Measurements from ENCODE around the gene SLC8A3.

The SLC8A3 gene

DNA sequence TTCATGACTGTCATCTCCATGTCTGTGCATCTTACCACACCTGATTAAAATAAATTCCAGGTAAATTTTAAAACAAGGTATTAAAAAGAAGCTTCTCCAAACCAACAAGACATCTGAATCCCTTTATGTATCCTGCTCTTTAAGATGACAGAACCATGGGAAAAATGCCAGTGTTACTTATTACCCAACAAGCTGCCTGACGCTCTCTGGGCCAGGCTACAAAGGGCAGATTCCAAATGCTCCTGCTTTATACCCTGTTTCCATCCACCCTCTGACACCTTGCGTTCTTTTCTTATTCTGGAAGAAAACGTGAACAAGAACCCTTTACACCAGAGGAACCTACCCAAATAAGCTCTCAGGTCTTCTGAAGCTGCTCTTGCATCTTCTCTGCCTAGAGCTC is 70.7 kb downstream of the SLC8A3 start:
- DNase-seq (ENCODE audit: low read depth in 2 of 2): no peak

DNA sequence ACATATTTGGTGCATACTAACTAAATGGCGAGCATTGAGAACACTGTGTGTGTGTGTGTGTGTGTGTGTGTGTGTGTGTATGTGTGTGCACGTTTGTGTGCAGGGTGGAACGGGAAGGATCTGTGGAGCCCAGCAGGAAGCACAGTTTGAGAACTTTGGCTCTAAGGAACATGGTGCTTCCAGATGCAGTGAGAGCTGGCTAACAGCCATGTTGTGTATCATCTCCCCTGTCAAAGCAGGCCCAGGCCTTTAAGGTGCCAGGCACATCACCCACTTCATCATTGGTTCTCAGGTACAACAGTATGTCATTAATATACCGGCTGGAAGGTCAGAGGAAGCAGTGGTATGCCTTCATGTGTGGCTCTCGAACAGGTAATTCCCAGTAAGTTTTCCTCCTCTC is 72.5 kb downstream of the SLC8A3 start:
- DNase-seq (ENCODE audit: low read depth in 2 of 2): no peak

DNA sequence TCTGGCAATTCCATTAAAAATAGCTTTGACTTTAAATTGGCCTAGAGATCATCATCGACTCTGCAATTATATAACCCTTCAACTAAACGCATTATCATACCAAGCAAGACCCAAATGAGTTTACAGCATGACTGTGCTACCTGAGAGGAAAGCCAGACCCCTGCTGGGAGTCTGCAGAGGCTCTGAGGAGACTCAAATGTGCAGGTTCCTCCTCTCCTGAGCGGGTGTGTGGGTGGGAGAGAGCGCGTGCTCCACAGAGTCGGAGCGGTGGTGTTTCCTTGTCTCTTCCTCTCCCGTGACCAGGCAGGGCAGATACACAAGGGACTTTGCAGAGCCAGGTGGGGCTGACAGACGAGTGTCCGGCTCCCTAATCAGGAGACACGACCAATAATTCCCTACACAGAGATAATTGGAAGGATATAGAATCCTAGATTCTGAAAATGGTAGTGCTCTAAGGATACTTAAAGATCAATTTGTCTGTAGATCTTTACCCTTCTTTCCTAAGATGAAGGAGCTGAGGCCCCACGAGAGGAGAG is 74.1 kb downstream of the SLC8A3 start:
- DNase-seq (ENCODE audit: low read depth in 2 of 2): no peak

DNA sequence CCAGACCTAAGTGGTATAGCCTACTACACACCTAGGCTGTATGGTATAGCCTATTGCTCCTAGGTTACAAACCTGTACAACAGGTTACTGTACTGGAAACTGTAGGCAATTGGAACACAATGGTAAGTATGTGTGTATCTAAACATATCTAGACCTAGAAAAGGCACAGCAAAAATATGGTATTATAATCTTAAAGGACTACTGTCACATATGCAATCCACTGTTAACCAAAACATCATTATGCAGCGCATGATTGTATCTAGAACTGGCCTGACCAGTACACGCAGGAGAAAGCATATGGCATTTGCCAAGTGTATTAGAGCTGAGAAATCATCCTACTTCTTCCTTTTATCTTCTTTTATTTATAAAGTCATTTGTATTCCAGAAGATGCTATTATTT is 75.5 kb downstream of the SLC8A3 start:
- no peak for DNase-seq (ENCODE audit: low read depth in 2 of 2)

DNA sequence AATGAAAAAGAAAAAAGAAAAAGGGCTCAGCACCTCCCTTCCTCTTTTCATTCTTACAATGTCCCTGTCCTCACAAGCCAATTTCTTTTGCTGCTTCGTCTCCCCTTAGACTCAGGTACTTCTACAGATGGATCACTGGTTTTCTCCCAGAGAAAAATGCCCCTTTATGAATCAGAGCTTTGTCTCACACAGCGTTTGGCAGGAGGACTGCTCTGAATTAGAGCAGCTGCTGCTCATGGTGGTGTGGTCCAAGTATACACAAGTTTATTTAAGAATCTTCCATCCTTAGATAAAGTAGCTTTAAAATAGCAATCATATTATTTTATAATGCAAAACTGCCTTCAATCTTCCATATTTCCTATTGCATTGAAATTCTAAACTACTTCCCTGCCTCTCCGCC is 80.3 kb downstream of the SLC8A3 start:
- no peak for DNase-seq (ENCODE audit: low read depth in 2 of 2)

DNA sequence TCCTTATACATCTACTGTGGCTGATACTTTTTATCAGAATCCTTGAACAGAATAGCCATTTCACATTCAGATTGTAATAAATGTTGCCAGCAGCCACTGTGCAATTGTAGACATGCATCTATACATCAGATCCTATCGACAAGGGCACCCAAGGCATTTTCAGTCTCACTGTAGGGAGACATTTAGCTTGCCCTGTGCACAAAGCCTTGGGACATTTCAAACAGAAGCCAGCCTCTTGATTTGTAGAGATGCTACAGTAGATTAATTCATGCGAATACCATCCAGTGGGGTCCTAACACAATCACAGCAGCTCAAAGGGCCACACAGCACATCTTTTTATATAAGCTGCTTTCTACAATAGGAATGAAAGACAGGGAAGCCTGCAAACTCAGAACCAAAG is 81.4 kb downstream of the SLC8A3 start:
- DNase-seq (ENCODE audit: low read depth in 2 of 2): no peak

DNA sequence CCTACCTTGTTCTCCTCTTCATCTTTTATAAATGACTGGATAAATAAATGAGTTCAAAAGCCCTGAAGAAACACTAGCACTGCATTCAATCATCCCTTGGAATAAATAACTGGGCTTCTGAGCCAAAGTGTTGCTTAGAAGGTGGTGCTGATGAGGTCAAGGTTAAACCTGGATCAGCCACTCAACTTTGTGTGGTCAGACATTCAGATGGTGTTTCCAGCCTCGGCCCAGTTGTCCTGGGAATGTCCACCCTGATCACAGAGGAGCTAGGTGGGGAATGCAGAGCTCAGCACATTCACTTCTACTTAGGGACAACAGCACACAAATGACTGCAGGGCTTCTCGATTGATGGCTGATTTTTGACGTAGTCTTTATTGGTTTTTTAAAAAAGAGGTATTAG is 88.7 kb downstream of the SLC8A3 start:
- DNase-seq (ENCODE audit: low read depth in 2 of 2): no peak

DNA sequence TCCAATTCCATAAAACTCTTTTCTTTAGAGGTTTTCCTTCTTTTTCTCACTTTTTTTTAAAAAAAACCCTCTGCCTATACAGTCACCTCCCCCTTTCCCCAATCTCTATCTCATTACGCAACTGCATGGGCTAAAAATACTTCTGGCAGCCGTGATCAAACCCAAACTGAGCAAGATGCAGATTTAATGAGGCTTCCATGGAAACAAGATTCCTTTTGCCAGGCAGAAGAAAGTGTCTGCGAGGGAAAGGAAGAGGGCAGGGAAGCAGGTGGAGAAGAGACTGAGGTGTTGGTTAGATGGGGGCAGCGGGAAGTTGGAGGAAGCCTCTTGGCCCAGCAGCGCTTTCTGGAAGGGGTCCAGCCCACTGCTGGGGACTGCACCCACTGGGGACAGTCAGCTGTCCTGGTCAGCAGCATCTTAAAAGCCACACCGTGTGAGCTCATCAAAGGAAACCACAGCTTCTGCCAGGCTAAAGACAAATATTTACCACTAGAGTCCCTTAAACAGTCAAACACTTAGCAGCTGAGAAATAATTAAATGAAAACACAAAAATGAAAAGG is 90.4 kb downstream of the SLC8A3 start:
- no peak for DNase-seq (ENCODE audit: low read depth in 2 of 2)

DNA sequence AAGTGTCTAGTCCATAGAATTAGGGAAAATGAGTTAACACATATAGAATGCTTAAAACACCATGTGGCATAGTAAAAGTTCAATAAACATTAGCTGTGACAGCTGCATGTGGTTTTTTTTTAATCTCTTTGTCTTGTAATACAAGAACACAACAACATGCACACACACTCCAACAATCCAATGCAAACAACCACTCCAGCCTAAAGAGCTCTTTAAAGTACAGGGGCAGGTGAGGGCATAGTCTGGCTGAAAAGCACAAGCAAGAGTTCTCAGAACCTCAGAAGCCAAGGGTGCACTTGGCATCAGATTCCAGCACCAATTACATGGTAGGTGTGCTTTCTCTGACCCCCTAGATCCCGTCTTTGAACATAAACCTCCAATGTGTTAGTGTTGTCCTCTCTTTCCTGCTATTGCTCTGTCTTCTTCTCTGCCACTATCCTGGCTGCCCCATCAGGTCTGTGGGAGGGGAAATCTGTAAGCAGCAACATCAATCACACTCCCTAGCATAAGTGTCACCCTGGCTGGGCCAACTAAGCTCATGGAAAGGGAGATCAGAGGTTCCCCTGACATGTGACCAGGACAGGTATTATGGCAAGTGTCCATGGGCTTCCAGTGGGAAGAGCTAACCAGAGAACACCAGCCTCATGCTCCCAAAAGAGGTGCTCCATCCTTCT is 91.0 kb downstream of the SLC8A3 start:
- DNase-seq (ENCODE audit: low read depth in 2 of 2): no peak

DNA sequence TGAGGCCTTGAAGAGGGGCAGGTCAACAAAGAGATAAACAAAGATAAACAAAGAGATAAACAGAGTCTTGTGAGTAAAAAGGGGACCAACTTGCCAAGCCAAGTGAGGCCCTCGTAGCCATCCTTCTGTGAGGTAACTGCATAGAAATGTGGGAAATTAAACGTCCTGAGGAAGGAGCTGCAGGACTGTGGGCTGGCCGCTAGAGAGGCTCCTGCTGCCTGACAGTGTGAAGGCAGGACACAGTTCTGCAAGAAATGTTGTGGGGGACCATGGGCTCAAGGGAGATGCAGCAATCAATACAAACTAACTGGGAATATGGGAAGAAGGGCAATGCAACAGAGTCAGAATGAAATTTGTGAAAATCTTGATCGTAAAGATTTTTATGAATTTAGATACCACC is 91.9 kb downstream of the SLC8A3 start:
- DNase-seq (ENCODE audit: low read depth in 2 of 2): no peak

DNA sequence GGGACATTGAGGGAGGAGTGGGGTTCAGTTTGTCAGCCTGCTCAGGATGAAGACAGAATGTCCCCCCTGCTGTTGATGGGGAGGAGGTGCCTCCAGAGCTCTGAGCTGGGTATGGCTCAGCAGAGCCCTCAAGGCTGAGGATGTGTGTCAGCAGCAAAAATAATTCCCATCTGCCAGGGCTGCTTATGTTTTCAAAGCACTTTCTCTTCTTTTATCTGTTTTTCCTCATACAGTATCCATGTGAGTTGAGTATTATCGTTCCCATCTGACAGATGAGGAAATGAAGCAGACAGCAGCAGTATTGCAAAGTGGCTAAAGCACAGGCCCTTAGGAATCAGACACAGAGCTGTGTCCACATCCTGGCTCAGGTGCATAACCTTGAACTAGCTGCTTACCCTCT is 94.1 kb downstream of the SLC8A3 start:
- DNase-seq (ENCODE audit: low read depth in 2 of 2): no peak

DNA sequence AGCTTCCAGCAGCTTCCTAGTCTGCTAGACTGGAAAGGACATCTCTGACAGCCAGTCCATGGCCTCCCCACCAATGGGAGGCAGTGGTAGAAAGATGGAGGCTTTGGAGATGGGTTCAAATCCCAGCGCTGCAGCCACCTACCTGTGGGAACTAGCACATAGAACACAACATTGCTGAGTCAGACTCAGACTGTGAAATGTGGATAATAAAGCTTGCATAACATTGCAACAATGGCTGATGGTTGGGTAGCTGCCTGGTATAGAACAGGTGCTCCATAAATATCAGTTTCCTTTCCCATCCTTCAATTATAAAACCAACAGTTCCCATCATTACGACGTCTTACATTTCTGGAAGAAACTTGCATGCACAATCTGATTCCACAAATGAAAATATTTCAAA is 94.6 kb downstream of the SLC8A3 start:
- DNase-seq (ENCODE audit: low read depth in 2 of 2): no peak

DNA sequence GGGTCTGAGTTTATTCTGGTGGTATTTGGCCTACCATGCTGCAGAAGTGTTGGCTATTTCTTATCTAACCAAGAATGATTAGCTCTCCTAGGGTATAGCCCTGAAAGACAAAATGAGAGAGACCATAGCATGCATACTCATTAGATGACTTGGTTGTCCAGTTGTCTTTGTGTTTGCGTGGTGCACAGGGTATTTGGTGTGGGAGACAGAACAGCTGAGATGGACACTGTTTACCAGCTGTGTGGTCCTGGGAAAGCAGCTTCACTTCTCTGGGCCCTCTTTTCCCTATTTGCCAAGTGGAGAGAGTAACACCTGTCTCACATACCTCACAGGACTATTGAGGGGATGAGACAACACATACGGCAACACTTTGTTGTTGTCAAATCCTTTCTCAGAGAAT is 95.6 kb downstream of the SLC8A3 start:
- no peak for DNase-seq (ENCODE audit: low read depth in 2 of 2)

DNA sequence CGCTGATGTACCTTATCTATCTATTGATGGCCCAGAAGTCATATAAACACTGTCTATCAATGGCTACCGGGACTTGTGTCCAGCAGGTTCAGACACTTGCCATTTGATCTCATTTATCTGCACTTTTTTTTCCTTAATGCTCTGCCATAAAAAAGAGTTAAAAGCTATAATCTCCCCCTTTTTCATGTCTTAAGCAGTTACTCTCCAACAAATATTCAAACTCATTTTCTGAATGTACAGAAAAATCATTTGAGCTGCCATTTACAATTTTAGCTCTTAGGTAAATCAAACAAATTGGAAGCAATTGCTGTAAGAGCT is 101.4 kb downstream of the SLC8A3 start:
- no peak for DNase-seq (ENCODE audit: low read depth in 2 of 2)

DNA sequence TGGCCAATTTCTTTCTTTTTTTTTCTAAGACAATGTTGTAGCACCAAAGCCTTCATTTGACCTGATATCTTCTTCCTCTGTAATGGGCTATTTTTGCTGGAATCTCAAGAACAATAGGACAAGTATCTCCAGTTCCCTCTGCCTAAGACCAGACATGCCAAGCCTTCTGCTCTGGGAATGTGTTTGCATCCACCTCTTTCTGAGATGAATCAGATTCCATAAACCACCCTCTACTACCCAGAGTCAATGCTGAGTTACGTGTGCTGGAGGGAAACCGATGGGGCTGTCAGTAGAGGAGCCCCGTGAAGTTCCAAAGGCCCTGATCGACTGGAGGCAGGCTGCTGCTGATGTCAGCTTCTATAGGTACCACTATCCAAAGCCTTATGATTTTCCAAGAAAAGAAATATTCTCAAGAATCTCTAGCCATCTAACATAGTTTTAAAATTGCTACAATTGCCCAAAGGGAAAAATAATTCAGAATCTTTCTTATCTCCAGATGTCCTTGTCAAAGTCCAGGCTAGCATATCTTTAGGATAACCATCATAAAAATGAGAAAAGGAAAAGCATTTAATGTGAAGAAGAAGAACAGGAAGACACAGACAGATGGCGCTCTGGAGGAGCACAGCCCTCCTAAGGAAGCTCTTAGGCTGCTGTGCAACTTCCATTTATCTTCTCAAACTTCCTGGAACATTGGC is 101.9 kb downstream of the SLC8A3 start:
- no peak for DNase-seq (ENCODE audit: low read depth in 2 of 2)

DNA sequence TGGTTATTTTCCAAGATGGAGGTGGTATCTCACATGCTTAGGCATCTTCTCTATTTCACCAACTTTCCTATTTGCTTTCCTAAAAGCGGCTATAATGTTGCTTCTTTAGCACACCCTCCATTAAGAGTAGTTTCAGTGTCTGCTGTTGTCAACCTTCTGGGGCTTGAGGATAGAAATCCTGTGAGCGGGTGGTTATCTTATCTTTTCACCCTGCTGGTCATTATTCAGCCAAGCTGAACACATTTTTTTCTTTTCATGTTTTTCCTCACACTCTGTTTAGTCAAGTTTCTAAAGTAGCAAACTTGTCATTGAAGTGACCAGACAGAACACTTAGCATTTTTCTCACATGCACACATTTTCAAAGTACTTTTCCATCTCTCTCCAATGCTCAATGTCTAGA is 104.5 kb downstream of the SLC8A3 start:
- DNase-seq (ENCODE audit: low read depth in 2 of 2): no peak

DNA sequence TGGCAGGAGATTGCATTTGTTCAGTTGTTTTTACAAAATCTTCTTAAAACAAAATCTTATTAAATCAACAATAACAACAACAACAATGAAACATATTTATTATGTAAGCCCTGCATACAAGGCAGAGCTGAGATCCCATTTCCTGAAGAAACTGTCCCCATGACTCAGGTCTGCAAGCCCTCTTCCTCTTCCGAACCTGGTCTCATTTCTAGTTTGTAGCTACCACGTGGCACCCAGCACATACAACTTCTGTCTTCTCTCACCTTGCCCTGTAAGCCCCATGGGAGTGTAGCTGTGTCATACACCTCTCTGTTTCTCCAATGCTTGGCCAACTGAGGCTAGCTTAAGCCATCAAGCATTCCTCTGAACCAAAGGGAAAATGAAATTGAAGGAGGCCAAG is 106.4 kb downstream of the SLC8A3 start:
- DNase-seq (ENCODE audit: low read depth in 2 of 2): no peak

DNA sequence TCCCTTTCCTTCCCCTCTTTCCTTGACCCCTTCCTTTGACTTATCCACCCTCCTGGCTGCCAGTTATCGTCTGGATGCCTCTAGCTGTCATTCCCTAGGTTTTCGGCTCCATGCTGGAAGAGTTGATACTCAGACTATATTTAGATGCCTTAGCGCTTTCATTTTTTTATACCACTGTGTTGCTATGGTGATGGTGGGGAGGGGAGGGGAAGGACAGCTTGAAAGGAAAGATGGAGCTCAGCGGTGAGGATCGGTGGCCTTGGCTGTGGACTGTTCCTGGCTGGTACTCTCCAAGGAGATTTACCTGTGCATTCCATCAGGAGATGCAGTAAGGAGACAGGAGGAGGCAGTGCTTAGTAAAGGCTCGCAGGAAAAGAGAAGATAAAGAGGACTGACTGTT is 108.7 kb downstream of the SLC8A3 start:
- no peak for DNase-seq (ENCODE audit: low read depth in 2 of 2)

DNA sequence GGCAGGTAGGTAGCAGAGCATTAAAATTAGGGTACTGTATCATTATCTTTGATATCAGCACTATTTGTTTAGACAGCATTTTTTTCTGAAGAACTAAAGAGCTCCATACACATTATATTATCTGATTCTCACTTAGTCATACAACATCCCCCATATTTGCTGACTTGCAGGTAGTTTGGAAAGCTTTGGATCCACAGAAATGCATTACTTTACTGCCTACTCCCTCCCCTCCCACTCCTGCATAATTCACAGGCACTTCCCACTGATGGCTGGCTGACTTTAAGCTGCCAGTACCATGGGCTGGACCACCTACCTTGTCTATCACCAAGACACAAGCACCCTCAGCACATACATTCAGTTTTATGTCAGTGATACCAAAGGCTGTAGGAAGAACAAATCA is 110.4 kb downstream of the SLC8A3 start:
- no peak for DNase-seq (ENCODE audit: low read depth in 2 of 2)

DNA sequence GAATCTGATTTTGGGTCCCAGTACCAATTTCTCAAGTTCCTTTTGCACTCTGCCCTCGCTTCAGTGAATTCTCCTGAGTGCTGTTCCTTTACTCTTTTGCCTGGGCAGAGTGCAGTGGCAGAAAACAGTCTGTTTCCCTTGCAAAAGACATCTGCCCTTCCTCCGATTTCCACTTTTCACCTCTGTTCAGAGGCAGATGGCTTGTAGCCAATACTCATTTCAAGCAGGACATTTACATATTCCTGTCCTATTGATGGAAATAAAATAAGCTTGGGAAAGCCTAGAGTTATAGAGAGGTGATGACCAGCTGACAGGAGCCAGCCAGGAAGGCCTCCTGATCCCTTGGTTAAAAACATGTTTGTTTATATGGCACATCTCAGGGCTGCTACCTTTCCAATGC is 111.0 kb downstream of the SLC8A3 start:
- DNase-seq (ENCODE audit: low read depth in 2 of 2): no peak

DNA sequence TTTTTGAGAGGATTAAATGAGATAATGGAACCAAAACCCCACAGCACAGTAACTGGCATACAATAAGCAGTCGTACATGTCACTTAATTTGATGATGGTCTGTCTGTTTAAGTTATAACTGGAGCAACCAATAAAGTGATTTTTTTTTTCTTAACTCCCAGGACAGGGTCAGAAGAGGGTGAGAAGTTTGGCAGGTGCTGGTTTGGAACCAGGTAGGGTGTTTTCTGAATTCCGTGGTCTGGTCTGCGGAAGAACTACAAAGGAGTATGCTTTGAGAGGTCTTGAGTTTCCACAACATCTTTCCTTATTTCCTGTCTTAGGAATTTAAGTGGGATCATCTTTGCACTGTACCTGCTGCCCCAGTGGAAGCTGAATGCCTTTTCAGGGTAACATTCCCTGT is 111.7 kb downstream of the SLC8A3 start:
- no peak for DNase-seq (ENCODE audit: low read depth in 2 of 2)

DNA sequence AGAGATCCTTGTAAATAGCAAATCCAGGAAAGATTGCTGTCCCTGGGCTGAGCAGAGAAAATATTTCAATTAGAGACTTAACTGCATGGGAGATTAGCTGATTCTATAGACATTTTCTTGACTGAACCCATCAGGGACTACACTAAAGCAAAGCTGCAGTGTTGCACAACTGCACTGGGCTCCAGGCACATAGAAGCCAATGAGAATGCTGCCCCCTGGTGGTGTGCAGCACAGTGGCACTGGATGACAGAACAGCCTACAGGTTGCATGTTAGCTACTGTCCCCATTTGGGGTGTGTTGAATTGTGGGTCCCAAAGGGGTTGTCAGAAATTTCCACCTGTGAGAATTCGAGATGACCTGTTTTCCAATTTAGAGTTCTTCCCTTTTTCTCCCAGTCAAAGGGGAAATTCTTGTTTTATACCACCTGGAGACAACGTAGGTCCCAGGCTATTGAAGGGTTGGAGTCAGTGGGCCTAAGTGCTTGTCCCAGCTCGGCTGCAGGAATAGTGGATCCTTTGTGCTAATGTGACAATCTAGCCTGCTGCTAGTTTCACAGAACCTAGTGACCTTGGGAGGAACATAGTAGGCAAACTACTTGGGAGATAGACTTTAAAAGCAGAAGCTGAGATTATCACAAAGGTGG is 114.7 kb downstream of the SLC8A3 start:
- DNase-seq (ENCODE audit: low read depth in 2 of 2): no peak

DNA sequence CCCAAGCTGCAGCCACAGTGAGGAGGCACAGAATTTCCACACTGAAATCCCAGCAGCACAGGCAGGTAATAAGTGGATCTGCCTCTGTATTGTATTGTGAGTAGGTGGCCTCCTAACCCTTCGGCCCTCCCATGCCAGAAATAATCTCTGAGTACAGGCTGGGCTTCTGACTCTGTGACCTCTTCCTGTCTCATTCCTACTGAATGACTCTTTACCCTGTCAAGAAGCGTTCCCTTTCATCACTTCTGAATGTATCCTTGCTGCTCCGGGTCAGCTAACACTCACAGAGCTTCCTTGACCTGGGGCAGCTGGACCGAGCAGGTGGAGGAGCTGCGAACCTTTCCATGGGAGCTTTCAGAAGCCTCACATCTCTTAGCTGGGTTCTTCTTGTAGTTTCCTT is 119.6 kb downstream of the SLC8A3 start:
- DNase-seq (ENCODE audit: low read depth in 2 of 2): no peak
